ENCODE data around the gene THUMPD2.

Gene THUMPD2

DNA sequence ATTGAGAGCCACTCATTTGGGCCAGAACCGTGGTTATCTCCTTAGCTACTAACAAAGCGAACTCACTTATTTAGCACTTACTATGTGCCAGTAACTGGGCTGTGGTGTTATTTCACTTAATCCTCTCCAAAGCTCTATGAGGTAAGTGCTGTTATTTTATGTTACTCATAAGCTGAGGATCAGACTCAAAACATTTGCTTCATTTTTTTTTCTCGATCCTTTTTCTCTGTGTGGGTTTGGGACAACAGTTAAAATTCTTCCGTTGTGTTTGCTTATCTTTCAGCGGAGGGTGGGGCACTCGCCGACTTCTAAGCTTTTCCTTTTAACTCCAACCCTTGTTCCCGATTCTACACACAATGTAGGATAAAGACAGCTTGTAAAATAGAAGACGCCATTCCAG, 60.6 kb downstream of the THUMPD2 start:
- DNase-seq (ENCODE audit: low read depth): no peak

GRCh38 chr2:39717067-39717466, 62.0 kb downstream of the THUMPD2 start:
- DNase-seq (ENCODE audit: low read depth): no peak

DNA sequence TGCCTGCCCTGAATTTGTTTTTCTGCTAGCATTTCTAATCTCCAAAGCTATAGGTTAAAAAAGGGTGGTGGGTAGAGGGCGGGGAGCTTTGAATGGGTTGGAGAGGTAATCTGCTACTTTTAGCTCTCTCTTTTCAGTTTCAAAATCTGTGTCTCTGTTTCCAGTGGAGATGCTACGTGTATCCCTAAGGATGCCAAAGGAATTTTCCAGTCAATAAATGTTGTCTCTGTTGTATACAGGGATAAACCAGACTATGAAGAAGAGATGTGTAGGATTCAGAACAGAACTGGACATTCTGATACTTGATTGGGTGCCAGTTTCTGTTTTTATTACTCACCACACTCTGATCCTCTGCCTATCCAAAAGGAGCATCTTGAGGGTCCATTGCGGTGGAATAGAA, 63.2 kb downstream of the THUMPD2 start:
- no peak for DNase-seq (ENCODE audit: low read depth)

- no peak for DNase-seq (ENCODE audit: low read depth)
Measured at GRCh38 chr2:39715095-39715494, 64.0 kb downstream of the THUMPD2 start.

DNA sequence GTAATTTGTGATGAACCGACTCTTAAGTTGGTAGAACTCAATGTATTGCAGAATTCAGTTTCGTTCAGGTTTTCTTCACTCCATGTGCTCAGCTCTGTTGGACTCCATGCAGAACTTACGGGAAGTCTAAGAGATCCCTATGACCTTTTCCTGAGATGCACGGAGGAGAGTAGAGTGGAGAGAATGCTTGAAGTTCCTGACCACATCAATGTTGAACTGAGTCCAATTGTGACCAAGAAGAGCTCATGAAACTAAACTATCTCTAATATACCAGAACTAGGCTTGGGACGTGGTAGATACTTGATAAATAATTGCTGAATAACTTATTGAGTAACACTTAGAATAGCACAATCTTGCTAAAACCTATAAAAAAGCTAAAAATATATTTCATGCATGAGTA, 66.1 kb downstream of the THUMPD2 start:
- no peak for DNase-seq (ENCODE audit: low read depth)

DNA sequence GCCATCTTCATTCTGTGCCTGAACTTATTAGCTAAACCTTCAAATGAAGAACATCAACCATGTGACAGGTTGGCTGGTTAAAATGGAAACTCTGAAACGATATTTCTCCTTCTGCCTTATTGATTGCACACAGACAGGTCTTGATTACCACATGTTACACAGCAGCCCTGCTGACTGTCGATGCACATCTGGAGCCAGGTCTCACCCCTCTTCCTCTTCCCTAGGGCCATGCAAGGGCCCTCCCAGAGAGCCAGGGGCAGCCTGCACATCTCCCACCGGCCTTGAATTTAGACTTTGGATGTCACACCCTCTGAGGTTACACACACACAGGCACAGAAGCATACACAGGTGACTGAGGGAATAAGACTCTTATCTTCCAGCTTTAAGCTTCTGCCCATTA, 68.3 kb downstream of the THUMPD2 start:
- no peak for DNase-seq (ENCODE audit: low read depth)

DNA sequence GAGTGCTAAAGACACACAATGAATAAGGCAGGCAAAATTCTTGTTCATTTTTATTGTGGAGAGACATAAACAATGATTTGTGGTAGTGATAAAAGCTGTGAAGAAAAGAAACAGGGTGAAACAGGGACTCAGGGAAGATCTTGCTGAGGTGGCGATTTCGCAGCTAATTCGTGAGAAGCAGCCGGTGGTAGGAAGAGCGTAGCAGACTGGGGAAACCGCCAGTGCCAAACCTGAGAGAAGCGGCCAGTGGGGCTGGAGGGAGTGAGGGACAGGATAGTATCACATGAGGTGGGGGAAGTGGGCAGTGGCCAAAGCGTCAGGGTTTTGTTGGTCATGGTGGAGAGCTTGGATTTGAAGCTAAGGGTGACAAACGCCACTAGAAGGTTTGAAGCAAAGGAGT, 71.1 kb downstream of the THUMPD2 start:
- no peak for DNase-seq (ENCODE audit: low read depth)

GRCh38 chr2:39706945-39707344, 72.1 kb downstream of the THUMPD2 start:
- no peak for DNase-seq (ENCODE audit: low read depth)

GRCh38 chr2:39706312-39706711, 72.7 kb downstream of the THUMPD2 start:
- DNase-seq (ENCODE audit: low read depth): no peak

DNA sequence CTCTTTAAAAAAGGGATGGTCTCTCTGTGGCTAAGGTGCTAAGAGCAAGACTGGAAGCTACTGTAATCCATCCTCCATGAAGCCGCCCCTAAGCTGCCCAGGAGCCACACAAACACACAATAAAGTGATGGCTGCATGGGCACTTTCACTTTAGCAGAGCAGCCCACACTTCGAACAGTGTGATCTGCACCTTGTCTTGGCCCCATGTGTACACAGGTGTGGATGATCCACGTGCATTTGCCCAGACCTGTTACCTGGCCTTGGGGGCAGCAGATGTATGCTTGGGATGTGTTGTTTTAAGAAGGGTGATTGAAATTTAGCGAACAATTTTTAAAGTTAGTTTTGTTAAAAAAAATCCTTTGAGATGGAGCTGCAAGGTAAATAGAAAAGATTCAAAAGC, 73.4 kb downstream of the THUMPD2 start:
- DNase-seq (ENCODE audit: low read depth): no peak

- DNase-seq (ENCODE audit: low read depth): no peak
Measured at GRCh38 chr2:39704540-39704939, 74.5 kb downstream of the THUMPD2 start.

DNA sequence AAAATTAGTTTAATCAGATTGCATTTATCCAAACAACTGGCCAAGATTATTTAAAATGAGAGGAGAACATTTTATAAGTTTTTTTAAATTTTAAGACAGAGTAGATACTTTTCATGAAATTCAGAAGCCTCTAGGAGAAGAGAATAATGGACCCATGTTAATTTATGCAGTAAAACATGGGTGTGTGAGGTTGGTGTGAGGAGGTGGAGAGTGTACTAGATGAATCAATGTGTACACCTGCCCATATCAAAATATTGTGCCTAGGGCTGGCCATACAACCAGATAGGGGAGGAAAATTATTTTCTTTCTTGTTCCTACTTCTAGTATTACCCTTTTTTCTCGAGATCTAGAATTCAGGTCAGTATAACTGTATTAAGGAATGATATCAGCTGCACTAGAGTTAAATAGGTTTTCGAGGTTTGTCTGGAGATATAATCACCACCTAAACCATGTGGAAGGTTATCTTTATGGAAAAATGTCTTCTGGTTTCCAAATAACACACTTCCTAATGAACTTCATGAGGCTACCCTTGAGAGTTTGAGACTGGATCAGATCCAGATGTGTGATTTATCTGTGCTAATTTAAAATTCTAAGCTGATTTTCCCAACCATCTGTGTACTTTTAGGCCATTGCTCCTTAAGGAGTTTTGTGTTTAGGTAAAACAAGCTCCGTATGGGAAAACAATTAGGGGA, 75.7 kb downstream of the THUMPD2 start:
- no peak for DNase-seq (ENCODE audit: low read depth)

GRCh38 chr2:39701137-39701536, 77.9 kb downstream of the THUMPD2 start:
- no peak for DNase-seq (ENCODE audit: low read depth)

DNA sequence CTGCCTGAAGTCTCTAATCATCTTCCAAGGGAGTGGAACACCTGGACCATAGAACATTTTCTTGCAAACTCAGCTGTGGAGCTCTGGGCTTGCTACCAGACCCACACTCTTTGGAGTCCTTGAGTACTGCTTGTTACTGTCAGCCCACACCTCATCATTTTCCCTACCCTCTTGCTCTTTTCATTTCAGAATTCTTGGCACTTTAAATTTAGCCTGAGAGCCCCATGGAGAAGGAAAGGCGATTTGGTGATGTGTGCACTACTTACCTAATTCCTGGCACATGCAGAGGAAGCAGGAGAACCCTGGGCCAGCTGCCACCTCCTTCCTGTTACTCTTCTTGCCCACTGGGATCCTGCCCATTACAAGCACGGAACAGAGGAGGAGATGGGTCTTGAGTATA, 81.6 kb downstream of the THUMPD2 start:
- DNase-seq (ENCODE audit: low read depth): no peak

DNA sequence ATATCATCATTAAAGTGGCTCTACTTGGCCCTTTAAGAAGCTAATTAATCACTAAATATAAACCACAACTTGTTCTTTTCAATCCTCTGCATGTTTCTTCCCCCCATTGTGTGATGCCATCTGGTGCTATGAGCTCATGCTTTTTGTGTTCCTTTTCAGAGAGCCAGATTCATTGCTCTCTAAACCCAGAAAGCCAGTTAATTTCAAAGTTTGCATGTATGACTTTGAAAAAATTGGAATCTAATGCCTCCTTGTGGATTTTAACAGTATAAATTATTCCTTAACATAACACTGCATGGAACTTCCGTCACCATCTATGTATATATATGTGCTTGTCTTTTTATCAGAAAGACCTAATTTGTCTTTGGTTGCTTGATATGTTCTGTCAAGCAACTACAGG, 82.2 kb downstream of the THUMPD2 start:
- no peak for DNase-seq (ENCODE audit: low read depth)

DNA sequence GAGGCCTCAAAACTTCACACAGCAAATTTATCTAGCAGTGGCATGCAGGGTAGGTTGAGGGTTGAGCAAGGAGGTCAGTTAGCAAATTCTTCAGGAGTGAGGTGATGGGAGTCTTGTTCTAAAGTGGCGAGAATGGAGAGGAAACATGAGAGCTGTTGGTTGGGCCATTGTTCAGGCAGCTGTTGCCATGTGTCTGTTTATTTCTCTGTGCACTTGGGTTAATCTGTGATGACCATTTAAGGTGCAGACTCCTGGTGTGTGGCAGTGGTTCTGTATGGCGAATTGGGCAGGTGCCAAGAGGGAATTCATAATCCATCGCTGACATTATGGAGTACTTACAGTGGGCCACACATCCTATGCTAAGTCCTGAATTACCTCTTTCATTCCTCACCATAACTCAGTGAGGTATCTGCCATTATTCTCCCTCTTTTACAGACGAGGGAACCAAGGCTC, 82.9 kb downstream of the THUMPD2 start:
- DNase-seq (ENCODE audit: low read depth): peak; percentile 53

DNA sequence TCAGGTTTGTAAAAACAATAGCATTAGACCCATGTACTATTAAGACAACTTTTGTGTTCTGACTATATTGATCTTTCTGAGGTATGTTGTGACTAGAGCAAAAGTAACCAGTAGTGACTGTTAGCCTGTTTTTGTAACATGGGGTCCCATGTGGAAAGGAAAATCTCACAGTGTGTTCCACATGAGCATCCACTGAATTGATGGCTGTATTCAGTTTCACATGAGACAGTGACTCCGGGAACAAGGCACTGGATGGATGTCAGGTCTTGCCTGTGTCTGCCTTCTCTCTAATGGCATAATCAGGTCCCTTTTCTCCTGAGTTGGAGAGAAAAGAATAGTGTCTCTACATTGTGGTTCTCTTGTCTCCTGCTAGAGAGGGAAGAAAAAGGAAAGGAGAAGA, 85.8 kb downstream of the THUMPD2 start:
- no peak for DNase-seq (ENCODE audit: low read depth)

DNA sequence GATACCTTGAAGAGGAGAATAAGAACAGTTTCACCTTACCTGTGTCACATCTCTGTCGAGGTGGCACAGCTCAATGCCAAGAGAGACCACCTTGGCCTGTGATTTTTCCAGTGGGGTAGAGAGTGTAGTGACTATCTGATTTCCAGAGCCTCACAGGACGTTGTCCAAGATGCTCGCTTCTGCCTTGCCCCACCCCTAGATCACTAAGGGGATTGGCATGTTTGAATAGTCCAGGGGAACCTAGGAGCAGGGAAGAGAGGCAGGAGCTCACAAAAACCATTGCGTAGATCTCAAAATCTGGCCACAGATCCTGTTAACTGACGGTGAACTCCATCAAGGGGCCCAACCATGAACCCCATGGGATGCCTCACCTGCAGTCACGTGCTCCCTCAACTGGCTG, 89.2 kb downstream of the THUMPD2 start:
- no peak for DNase-seq (ENCODE audit: low read depth)

- no peak for DNase-seq (ENCODE audit: low read depth)
Measured at GRCh38 chr2:39689272-39689841, 89.7 kb downstream of the THUMPD2 start.

GRCh38 chr2:39688181-39688580, 90.9 kb downstream of the THUMPD2 start:
- no peak for DNase-seq (ENCODE audit: low read depth)

GRCh38 chr2:39686456-39686855, 92.6 kb downstream of the THUMPD2 start:
- no peak for DNase-seq (ENCODE audit: low read depth)
